Measurements from ENCODE around the gene TREM1.

DNA sequence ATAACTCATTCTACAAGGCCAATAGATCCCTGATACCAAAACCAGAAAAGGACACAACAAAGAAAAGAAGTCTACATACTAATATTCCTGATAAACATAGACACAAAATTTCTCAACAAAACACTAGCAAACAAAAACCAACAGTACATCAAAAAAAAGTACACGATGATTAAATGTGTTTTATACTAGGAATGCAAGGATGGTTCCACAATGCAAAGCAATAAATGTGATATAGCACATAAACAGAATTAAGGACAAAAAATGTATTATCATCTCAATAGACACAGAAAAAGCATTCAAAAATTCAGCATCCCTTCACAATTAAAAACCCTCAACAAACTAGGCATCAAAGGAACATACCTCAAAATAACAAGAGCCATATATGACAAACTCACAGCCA lies 23.2 kb downstream of the TREM1 start:
- TF ChIP-seq, protein P1, sequence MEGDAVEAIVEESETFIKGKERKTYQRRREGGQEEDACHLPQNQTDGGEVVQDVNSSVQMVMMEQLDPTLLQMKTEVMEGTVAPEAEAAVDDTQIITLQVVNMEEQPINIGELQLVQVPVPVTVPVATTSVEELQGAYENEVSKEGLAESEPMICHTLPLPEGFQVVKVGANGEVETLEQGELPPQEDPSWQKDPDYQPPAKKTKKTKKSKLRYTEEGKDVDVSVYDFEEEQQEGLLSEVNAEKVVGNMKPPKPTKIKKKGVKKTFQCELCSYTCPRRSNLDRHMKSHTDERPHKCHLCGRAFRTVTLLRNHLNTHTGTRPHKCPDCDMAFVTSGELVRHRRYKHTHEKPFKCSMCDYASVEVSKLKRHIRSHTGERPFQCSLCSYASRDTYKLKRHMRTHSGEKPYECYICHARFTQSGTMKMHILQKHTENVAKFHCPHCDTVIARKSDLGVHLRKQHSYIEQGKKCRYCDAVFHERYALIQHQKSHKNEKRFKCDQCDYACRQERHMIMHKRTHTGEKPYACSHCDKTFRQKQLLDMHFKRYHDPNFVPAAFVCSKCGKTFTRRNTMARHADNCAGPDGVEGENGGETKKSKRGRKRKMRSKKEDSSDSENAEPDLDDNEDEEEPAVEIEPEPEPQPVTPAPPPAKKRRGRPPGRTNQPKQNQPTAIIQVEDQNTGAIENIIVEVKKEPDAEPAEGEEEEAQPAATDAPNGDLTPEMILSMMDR (IDR thresholded peaks at IDR 0.05): no peak
- no peak for TF ChIP-seq EP300 (IDR thresholded peaks at IDR 0.05)
